ENCODE data around the gene OCLN.

DNA sequence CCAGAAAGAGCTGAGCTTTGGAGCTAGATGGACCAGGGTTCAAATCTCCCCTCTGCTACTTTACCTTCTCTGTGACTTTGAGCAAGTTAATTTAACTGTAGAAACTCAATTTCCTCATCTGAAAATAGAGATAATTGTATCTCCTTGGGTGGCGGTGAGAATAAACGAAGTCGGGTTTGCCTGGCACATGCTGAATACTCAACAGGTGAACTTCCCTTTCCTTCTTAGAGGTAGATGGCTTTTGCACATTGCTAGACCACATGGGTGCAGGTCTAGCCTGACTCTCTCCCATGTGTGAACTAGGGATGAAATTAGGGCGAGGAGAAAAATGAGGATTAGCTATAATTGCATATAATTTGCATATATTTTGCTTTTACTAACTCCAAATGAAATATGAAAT is 36.0 kb downstream of the OCLN start:
- TF ChIP-seq, protein P1, sequence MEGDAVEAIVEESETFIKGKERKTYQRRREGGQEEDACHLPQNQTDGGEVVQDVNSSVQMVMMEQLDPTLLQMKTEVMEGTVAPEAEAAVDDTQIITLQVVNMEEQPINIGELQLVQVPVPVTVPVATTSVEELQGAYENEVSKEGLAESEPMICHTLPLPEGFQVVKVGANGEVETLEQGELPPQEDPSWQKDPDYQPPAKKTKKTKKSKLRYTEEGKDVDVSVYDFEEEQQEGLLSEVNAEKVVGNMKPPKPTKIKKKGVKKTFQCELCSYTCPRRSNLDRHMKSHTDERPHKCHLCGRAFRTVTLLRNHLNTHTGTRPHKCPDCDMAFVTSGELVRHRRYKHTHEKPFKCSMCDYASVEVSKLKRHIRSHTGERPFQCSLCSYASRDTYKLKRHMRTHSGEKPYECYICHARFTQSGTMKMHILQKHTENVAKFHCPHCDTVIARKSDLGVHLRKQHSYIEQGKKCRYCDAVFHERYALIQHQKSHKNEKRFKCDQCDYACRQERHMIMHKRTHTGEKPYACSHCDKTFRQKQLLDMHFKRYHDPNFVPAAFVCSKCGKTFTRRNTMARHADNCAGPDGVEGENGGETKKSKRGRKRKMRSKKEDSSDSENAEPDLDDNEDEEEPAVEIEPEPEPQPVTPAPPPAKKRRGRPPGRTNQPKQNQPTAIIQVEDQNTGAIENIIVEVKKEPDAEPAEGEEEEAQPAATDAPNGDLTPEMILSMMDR (IDR thresholded peaks at IDR 0.05; ENCODE audit: borderline replicate concordance, extremely low read depth, low read length, poor library complexity, severe bottlenecking), result no peak
- TF ChIP-seq EZH2 (IDR thresholded peaks at IDR 0.05; ENCODE audit: borderline replicate concordance, low read depth, low read length, severe bottlenecking), result no peak

All from DND-41 (cell line).